NB4 (cell line): ENCODE data around the gene CHRDL1.

Experiments
- MYC ChIP-seq: IDR thresholded peaks from 2 replicates; pipeline ENCODE4 v1.6.1; 2011; ENCODE audit warnings: low read depth, low read length
- POLR2A ChIP-seq: IDR thresholded peaks from 2 replicates; pipeline ENCODE4 v1.6.1; 2011; ENCODE audit warnings: mild to moderate bottlenecking; ENCODE audit not compliant: insufficient read length; ENCODE audit errors: extremely low read depth

- TF ChIP-seq POLR2A (no peak), MYC (no peak)
Observed at GRCh38 chrX:110734894-110735541, 60.6 kb downstream of the CHRDL1 start.
